GM19043 (cell line): ENCODE data around the gene TGFB1.
"Not testable (repeated sequence)": the region's sequence is repeated elsewhere in the genome, so short reads cannot be mapped to it uniquely, and the experiment has no call there.

Experiments used
- ATAC-seq: cut with Tn5 transposase; IDR thresholded peaks from one replicate; pipeline ENCODE4 v1.9.1; 2021; ENCODE audit warnings: low read depth; ENCODE audit not compliant: unreplicated experiment

TGFB1 gene

GRCh38 chr19:41346916-41347315 lies 6.8 kb downstream of the TGFB1 start:
- ATAC-seq = not testable (repeated sequence)

- no peak for ATAC-seq
Measured at GRCh38 chr19:41344162-41344561, 9.6 kb downstream of the TGFB1 start.

- no peak for ATAC-seq
Measured at GRCh38 chr19:41341669-41342490, 11.8 kb downstream of the TGFB1 start.

- no peak for ATAC-seq
Measured at GRCh38 chr19:41339936-41340335, 13.8 kb downstream of the TGFB1 start.

GRCh38 chr19:41335467-41335866 lies 18.3 kb downstream of the TGFB1 start:
- ATAC-seq = no peak

GRCh38 chr19:41334793-41335192 lies 18.9 kb downstream of the TGFB1 start:
- ATAC-seq = no peak

- ATAC-seq = no peak
Measured at GRCh38 chr19:41332468-41332867, 21.3 kb downstream of the TGFB1 start.

GRCh38 chr19:41332000-41332399 lies 21.7 kb downstream of the TGFB1 start:
- ATAC-seq = no peak

- no peak for ATAC-seq
Measured at GRCh38 chr19:41330946-41331678, 22.6 kb downstream of the TGFB1 start.

- no peak for ATAC-seq
Measured at GRCh38 chr19:41330481-41330880, 23.2 kb downstream of the TGFB1 start.

GRCh38 chr19:41328842-41329225 lies 24.9 kb downstream of the TGFB1 start:
- ATAC-seq = no peak

- no peak for ATAC-seq
Measured at GRCh38 chr19:41328157-41328841, 25.4 kb downstream of the TGFB1 start.

GRCh38 chr19:41327576-41328156 lies 26.1 kb downstream of the TGFB1 start:
- peak; percentile 51 for ATAC-seq

- ATAC-seq = no peak
Measured at GRCh38 chr19:41327076-41327575, 26.6 kb downstream of the TGFB1 start.

GRCh38 chr19:41325947-41326706 lies 27.6 kb downstream of the TGFB1 start:
- ATAC-seq = peak; percentile 46

- no peak for ATAC-seq
Measured at GRCh38 chr19:41325640-41325946, 28.1 kb downstream of the TGFB1 start.

- ATAC-seq = no peak
Measured at GRCh38 chr19:41324921-41325639, 28.6 kb downstream of the TGFB1 start.

GRCh38 chr19:41324231-41324702 lies 29.5 kb downstream of the TGFB1 start:
- no peak for ATAC-seq

- ATAC-seq = no peak
Measured at GRCh38 chr19:41323430-41324125, 30.1 kb downstream of the TGFB1 start.
